DMS53 treated with DMSO at 0.1 percent for 48 hours (cell line): ENCODE measurements around the gene UBE2O.
"Not testable (repeated sequence)": the region's sequence is repeated elsewhere in the genome, so short reads cannot be mapped to it uniquely, and the experiment has no call there.

Experiments
- DNase-seq: peaks from one replicate; lab custom pipeline; 2025; ENCODE audit not compliant: unreplicated experiment; lab: John Stamatoyannopoulos, UW

UBE2O gene

GRCh38 chr17:76379646-76380376, 73.1 kb downstream of the UBE2O start:
- DNase-seq: no peak

- no peak for DNase-seq
Measured at GRCh38 chr17:76379275-76379641, 73.7 kb downstream of the UBE2O start.

- no peak for DNase-seq
Measured at GRCh38 chr17:76378548-76379274, 74.2 kb downstream of the UBE2O start.

- no peak for DNase-seq
Measured at GRCh38 chr17:76376318-76377133, 76.4 kb downstream of the UBE2O start.

GRCh38 chr17:76371656-76372628, 81.0 kb downstream of the UBE2O start:
- no peak for DNase-seq

- DNase-seq: no peak
Measured at GRCh38 chr17:76370261-76370993, 82.5 kb downstream of the UBE2O start.

GRCh38 chr17:76369804-76370203, 83.1 kb downstream of the UBE2O start:
- DNase-seq: no peak

GRCh38 chr17:76369379-76369778, 83.6 kb downstream of the UBE2O start:
- DNase-seq: no peak

- DNase-seq: no peak
Measured at GRCh38 chr17:76368545-76368944, 84.4 kb downstream of the UBE2O start.

- no peak for DNase-seq
Measured at GRCh38 chr17:76367642-76368041, 85.3 kb downstream of the UBE2O start.

GRCh38 chr17:76366247-76366646, 86.7 kb downstream of the UBE2O start:
- DNase-seq: no peak

- no peak for DNase-seq
Measured at GRCh38 chr17:76365256-76365903, 87.6 kb downstream of the UBE2O start.

GRCh38 chr17:76363107-76363842, 89.7 kb downstream of the UBE2O start:
- no peak for DNase-seq

GRCh38 chr17:76360461-76360860, 92.5 kb downstream of the UBE2O start:
- no peak for DNase-seq

- not testable (repeated sequence) for DNase-seq
Measured at GRCh38 chr17:76359776-76360175, 93.2 kb downstream of the UBE2O start.

GRCh38 chr17:76359375-76359774, 93.6 kb downstream of the UBE2O start:
- DNase-seq: no peak

- DNase-seq: no peak
Measured at GRCh38 chr17:76357597-76358158, 95.3 kb downstream of the UBE2O start.

GRCh38 chr17:76356803-76357456, 96.0 kb downstream of the UBE2O start:
- peak; percentile 30 for DNase-seq
